Nephron progenitor cell (in vitro differentiated cells): ENCODE data around the gene ARHGAP23.

Experiments
- DNase-seq: peaks from one replicate; pipeline ENCODE4 v3.0.0; 2021
- H3K27ac Mint-ChIP-seq: 2 replicates; pipeline ENCODE4 v1.8.0; 2021; ENCODE audit warnings: mild to moderate bottlenecking, moderate library complexity, mixed read lengths
- H3K27me3 Mint-ChIP-seq: 2 replicates; pipeline ENCODE4 v1.8.0; 2021; ENCODE audit warnings: mild to moderate bottlenecking, low read depth, mixed read lengths; ENCODE audit not compliant: poor library complexity
- H3K36me3 Mint-ChIP-seq: 2 replicates; pipeline ENCODE4 v1.8.0; 2021; ENCODE audit warnings: low read depth, mixed read lengths
- H3K4me1 Mint-ChIP-seq: 2 replicates; pipeline ENCODE4 v1.8.0; 2021; ENCODE audit warnings: mixed read lengths
- H3K4me3 Mint-ChIP-seq: 2 replicates; pipeline ENCODE4 v1.8.0; 2021; ENCODE audit warnings: mild to moderate bottlenecking, moderate library complexity, mixed read lengths
- H3K9me3 Mint-ChIP-seq: 2 replicates; pipeline ENCODE4 v1.8.0; 2021; ENCODE audit warnings: mild to moderate bottlenecking, moderate library complexity, mixed read lengths
- CTCF ChIP-seq: fragments of 200-600 bp; sonication (generic); IDR thresholded peaks from 2 replicates; pipeline ENCODE4 v1.5.0; 2021; ENCODE audit warnings: antibody characterized with exemption

The ARHGAP23 gene

GRCh38 chr17:38541281-38541680, 113.0 kb downstream of the ARHGAP23 start:
- no peak for DNase-seq
- TF ChIP-seq CTCF: no peak
- Mint-ChIP-seq H3K4me3 (no peak overlapping the region), H3K27me3 (peaks cover 12% of the 10 kb centered on the region), H3K4me1 (peaks cover 31% of the 10 kb centered on the region), H3K36me3 (no peaks in the 10 kb centered on the region), H3K27ac (no peak overlapping the region), H3K9me3 (no peaks in the 10 kb centered on the region)

- Mint-ChIP-seq H3K27ac (no peak overlapping the region), H3K4me1 (peaks cover 31% of the 10 kb centered on the region), H3K9me3 (no peaks in the 10 kb centered on the region)
Measured at GRCh38 chr17:38542286-38542685, 114.0 kb downstream of the ARHGAP23 start.

DNA sequence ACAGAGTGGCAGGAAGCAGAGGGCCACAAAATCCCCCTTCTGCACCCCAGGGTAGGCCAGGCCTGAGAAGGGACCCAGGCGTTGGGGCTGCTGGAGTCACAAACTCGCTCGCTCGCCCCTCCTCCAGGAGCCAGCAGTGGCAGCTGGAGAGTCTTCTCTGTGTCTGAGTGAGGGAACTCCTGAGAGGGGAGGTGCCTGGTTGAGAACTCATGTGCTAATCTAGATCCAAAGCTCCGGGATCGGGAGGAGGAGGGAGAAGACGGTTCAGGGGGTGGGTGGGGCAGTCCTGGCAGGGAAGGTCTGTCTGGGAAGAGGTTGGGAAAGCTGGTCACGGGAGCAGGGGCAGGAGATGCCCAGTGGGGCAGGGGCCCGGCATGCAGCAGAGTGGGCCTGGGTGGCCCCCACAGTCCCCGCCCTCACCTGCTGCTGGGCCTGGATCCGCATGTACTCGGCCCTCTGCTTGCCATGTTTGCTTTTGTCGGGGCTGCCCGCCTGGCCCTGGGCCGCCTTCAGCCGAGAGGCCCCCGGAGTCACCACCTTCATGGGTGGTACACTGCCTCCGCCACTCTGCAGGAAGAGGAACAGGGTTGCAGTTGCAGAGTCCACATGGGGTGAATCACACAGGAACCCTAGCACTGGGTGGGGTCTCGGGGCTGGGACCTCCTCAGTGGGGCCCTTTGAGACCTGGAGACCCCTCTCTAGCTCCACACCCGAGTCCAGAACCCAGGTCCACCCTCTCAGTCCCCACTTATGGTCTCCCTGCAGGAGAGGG, 115.3 kb downstream of the ARHGAP23 start:
- no peak overlapping the region for H3K4me3 Mint-ChIP-seq
- no peak overlapping the region for H3K27ac Mint-ChIP-seq
- no peaks in the 10 kb centered on the region for H3K36me3 Mint-ChIP-seq
- no peaks in the 10 kb centered on the region for H3K9me3 Mint-ChIP-seq
- no peak for DNase-seq
- H3K27me3 Mint-ChIP-seq: peaks cover 15% of the 10 kb centered on the region
- H3K4me1 Mint-ChIP-seq: peaks cover 33% of the 10 kb centered on the region
- TF ChIP-seq CTCF: no peak

More at GRCh38 chr17:38542286-38542685, 114.0 kb downstream of the ARHGAP23 start:
- H3K4me3 Mint-ChIP-seq: no peak overlapping the region
- DNase-seq: no peak
- peaks cover 11% of the 10 kb centered on the region for H3K27me3 Mint-ChIP-seq
- no peak for TF ChIP-seq CTCF
- H3K36me3 Mint-ChIP-seq: no peaks in the 10 kb centered on the region

DNA sequence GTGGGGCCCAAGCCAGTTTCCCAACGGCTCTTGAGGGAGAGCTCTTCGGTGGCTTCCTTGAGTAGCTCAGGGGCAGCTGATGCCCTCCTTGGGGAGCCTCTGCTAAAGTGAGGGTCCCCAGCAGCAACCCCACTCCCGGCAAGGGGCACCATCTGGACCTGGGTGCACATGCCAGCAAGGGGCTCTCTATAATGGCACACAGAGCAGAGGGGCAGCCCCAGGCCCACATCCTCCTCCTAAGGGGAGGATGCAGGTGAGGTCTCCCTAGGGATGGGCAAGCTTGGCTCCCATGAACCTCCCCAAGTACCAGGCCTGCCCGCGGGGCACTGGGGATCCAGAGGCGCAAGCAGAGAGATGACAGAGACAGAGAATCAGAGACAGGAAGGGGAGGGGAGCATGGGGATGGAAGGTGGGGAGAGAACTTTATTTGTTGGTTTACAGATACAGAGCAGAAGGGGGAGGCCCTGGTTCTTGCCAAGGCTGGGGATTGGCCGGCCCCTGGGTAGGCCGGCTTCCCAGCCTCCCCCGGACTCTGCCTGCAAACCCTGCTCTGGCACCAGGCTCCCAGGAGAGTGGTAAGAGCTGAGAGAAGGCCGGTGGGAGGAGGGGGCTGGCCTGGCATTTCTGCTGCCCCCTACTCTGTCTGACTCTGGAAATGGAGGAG, 116.0 kb downstream of the ARHGAP23 start:
- H3K36me3 Mint-ChIP-seq: no peaks in the 10 kb centered on the region
- H3K4me3 Mint-ChIP-seq: no peak overlapping the region
- no peak for DNase-seq
- H3K27me3 Mint-ChIP-seq: peaks cover 18% of the 10 kb centered on the region
- TF ChIP-seq CTCF: no peak
- H3K9me3 Mint-ChIP-seq: no peaks in the 10 kb centered on the region
- H3K27ac Mint-ChIP-seq: no peak overlapping the region
- peaks cover 33% of the 10 kb centered on the region for H3K4me1 Mint-ChIP-seq

- peaks cover 15% of the 10 kb centered on the region for H3K27me3 Mint-ChIP-seq
- H3K9me3 Mint-ChIP-seq: no peaks in the 10 kb centered on the region
- no peaks in the 10 kb centered on the region for H3K36me3 Mint-ChIP-seq
- H3K4me3 Mint-ChIP-seq: no peak overlapping the region
- H3K4me1 Mint-ChIP-seq: peaks cover 38% of the 10 kb centered on the region
- DNase-seq: no peak
- no peak overlapping the region for H3K27ac Mint-ChIP-seq
- no peak for TF ChIP-seq CTCF
Measured at GRCh38 chr17:38544839-38545209, 116.6 kb downstream of the ARHGAP23 start.
